ENCODE results near the gene CRAT.

The CRAT gene

GRCh38 chr9:129059796-129060785 lies 50.5 kb downstream of the CRAT start:
- DNase-seq, result no peak

GRCh38 chr9:129058965-129059795 lies 51.4 kb downstream of the CRAT start:
- DNase-seq, result no peak

GRCh38 chr9:129054163-129054851 lies 56.3 kb downstream of the CRAT start:
- DNase-seq, result no peak

DNA sequence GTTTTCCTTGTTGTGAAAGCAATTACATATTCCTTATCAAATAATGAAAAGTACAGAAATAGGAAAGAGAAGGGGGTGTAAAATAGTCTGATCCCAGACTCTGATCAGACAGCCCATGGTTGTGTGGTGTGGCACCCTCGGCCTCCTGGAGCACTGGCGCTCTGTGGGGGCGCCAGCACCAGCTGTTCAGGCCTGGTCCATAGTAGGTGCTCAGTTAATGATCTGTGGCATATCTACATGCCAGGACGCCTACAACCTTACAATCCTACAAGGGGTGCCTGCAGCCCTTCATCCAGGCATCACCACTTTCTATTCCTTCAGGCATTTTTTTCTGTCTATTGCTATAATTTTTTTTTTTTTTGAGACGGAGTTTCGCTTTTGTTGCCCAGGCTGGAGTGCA lies 57.6 kb downstream of the CRAT start:
- DNase-seq, result no peak

DNA sequence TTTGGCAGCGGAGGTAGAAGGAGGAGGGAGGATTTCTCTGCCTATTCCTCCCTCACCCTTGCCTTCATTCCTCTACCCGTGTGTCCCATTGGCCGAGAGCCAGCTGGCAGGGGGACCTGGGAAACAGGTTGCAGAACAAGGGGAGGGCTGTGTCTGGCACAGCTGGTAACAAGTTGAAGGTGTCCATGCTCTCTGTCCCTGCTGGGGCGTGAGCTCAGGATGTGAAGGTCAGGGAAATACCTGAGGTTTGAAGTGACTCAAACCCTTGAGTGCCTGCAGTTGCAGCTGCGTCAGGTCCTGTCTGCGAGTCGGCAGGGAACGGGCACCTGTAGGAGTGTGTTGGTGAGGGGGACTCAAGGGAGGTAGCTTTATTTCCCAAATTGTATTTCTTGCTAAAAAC lies 58.0 kb downstream of the CRAT start:
- DNase-seq, result no peak
